Stromal cell of bone marrow (primary cell): ENCODE data around the gene GADL1.

Source experiments
- DNase-seq: peaks from one replicate; pipeline ENCODE4 v3.0.0-alpha.2; 2012; ENCODE audit warnings: low read depth

The GADL1 gene

GRCh38 chr3:30721314-30721634 is 173.2 kb downstream of the GADL1 start:
- DNase-seq: no peak

- DNase-seq: no peak
Observed at GRCh38 chr3:30720586-30721313, 173.7 kb downstream of the GADL1 start.

- DNase-seq: no peak
Observed at GRCh38 chr3:30719536-30719935, 174.9 kb downstream of the GADL1 start.

GRCh38 chr3:30713885-30714503 is 180.5 kb downstream of the GADL1 start:
- no peak for DNase-seq

- no peak for DNase-seq
Observed at GRCh38 chr3:30712991-30713390, 181.5 kb downstream of the GADL1 start.

- DNase-seq: no peak
Observed at GRCh38 chr3:30711867-30712266, 182.6 kb downstream of the GADL1 start.

- no peak for DNase-seq
Observed at GRCh38 chr3:30711151-30711550, 183.3 kb downstream of the GADL1 start.

GRCh38 chr3:30710017-30710416 is 184.4 kb downstream of the GADL1 start:
- DNase-seq: no peak

GRCh38 chr3:30708472-30708871 is 186.0 kb downstream of the GADL1 start:
- no peak for DNase-seq

- DNase-seq: no peak
Observed at GRCh38 chr3:30707825-30708224, 186.6 kb downstream of the GADL1 start.

- DNase-seq: no peak
Observed at GRCh38 chr3:30704931-30705890, 189.2 kb downstream of the GADL1 start.

GRCh38 chr3:30702828-30703397 is 191.5 kb downstream of the GADL1 start:
- DNase-seq: no peak

GRCh38 chr3:30702038-30702827 is 192.2 kb downstream of the GADL1 start:
- no peak for DNase-seq

- no peak for DNase-seq
Observed at GRCh38 chr3:30700702-30701321, 193.6 kb downstream of the GADL1 start.

GRCh38 chr3:30699927-30700326 is 194.5 kb downstream of the GADL1 start:
- DNase-seq: no peak

- DNase-seq: no peak
Observed at GRCh38 chr3:30698549-30698948, 195.9 kb downstream of the GADL1 start.

GRCh38 chr3:30696896-30697295 is 197.6 kb downstream of the GADL1 start:
- DNase-seq: no peak

GRCh38 chr3:30696403-30696819 is 198.1 kb downstream of the GADL1 start:
- DNase-seq: no peak

- DNase-seq: no peak
Observed at GRCh38 chr3:30695302-30696061, 199.0 kb downstream of the GADL1 start.

- no peak for DNase-seq
Observed at GRCh38 chr3:30694668-30695067, 199.8 kb downstream of the GADL1 start.
